HG02970 (cell line): ENCODE measurements around the gene BCL11A.
A peak's percentile ranks its signal among the peaks of the same experiment; 100 is the strongest.

Experiments used
- ATAC-seq: cut with Tn5 transposase; IDR thresholded peaks from one replicate; pipeline ENCODE4 v1.9.1; 2021; ENCODE audit warnings: mild to moderate bottlenecking, moderate library complexity, moderate number of reproducible peaks; ENCODE audit not compliant: unreplicated experiment, low FRiP score

Gene BCL11A

DNA sequence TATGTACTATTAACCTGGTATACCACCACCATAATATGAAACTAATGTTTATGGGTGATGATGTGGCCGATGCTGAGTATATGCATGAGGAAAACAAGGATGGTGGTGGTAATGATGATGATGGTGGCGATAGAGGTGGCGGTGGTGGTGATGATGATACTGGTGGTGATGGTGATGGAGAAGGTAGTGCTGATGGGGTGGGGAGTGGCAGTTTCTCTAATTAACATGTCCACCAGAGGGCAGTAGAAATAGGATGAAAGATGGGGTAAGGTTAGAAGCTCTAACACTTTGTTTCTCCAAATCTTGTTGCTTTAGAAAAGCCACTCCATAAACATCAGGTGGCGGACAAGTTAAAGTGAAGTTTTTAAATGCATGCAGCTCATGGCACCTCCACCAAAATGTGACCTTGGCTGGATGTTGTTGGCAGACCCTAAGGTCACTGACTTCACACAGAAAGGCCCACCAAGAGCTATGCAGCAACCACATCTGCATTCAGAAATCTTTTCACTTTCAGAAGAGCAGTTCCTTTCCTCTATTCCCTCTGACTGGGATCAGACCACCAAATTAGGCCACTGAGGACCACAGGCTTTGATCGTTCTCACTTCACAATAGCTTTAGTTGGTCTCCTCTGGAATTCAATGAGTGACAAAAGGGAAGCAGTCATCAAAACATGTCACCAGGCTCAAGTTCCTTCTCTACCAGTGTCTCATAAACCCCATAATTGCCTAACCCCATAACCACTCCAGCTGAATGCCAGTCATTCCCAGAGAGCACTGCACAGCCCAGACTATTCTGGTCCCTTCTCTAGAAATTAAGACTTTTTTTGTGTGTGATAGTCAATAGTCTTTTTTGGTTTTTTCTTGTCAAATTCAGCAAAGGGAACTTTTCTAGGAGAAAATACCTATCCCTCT is 7.5 kb upstream of the BCL11A start:
- no peak for ATAC-seq

GRCh38 chr2:60559880-60560279 is 6.4 kb upstream of the BCL11A start:
- ATAC-seq: no peak

DNA sequence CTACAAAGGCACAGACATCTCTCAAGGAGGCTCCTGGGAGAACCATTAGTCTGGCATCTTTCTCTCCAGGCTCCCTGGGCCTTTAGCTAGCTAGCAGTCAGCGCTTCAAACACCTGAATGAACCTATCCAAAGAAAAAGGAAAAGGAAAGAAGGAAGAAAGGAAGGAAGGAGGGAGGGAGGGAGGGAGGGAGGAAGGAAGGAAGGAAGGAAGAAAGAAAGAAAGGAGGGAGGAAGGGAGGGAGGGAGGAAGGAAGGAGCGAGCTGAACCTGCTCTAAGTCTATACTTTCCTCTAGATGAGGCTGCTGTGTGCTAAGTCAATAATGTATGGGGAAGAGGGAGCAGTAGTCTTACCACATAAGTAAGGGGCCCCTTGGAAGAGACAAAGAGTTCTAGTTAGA is 5.1 kb upstream of the BCL11A start:
- ATAC-seq: no peak

DNA sequence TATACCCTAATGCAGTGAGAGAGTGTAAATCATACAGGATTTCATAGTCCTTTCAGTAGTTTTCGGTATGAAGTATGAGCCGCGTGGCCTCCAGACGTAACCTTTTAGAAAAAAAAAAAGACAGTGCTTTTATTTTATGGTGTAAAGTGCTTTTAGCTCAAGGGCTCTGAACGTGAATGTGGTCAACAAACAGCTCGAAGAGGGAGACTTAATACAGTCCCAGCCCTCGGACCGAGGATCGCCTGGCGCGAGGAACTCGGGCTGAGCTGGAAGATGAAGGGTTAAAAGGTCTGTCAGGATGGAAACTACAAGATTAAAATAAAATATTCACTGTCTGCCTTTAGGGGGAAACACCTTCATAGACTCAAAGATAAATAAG is 4.0 kb upstream of the BCL11A start:
- no peak for ATAC-seq

GRCh38 chr2:60556576-60557485 is 3.4 kb upstream of the BCL11A start:
- ATAC-seq: no peak

DNA sequence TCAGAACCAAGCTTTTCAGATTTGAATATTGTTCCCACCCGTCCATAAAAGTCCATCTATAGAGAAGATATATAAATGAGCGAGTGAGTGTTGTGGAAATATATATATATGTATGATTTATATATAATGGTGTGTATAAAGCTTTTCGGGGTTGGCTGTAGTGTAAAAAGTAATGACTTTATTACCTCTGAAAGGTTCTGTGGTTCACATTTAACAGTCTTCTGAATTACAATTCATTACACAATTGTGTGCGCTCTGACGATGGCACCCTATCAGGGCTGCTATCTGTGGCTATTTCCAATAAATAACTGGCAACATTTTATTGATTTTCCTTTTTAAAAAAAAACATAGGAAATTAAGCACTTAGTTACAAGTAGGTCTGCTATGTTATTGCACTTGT is 2.7 kb upstream of the BCL11A start:
- ATAC-seq: no peak

DNA sequence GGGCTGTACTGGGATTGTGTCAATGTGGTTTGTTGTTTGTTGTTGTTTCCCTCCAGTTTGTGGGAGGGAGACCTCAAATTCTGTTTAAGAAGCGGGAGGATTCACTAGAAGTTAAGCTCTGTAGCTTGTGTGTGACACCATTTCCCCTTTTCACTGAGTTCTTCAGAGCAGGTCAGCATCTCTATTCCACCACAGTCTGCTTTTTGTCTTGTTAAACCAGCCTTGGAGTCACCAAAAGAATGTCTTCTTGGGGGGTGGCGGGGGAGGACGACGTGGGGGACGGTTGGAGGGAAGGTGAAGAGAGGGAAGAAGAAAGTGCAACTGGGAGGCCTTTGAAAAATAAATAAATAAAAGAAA is 2.3 kb upstream of the BCL11A start:
- no peak for ATAC-seq

DNA sequence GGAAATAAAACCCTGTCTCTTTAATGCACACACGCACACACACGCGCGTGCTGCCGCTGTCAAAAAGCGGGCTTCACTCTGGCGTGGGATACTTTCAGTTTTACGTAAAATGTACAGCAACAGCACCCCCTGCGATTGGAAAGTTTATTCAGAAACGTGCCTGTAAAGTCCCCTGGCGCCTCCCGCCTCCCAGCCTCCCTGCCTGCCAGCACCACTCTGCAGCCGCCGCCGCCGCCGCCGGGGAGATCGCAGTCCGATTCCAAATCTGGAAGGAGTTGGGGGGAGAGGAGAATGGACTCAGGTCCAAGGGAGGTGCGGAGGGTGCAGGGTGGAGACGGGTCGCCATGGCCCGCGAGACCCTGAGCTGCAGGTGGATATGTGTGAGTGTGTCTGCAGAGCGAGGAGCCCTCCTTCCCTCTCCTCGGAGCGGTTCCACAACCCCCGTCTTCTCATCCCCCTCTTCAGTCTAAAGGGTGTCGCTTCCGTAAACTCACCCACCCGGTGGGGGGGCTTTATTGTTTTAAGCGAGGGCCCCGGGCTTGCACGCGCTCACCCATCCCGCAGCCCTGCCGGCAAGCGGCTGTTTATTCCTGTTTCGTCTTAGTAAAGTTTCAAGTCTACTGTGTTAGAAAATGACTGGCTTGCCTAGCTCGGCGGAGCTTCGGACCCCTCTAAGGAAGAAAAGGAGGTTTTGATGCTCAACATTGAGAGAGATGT is 1.8 kb upstream of the BCL11A start:
- no peak for ATAC-seq

DNA sequence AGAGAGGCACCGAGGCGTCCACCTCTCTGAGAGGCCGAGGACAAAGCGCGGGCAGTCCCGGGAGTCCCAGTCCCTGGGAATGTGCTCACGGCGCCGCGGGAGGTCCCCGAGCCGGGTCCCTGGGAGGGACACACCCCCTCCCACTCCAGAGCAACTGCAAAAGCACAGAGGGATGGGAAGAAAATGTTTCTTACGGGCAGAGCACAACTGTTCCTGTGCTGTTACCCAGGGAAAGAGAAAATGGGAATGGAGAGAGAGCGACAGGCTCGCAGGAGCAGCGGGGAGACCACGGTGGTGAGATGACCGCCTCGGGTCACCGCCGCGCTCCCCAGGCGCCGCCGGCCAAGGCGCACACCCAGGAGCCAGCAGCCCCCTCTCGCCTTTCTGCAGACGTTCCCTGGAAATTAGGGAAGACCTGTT is 1.2 kb upstream of the BCL11A start:
- ATAC-seq: no peak

DNA sequence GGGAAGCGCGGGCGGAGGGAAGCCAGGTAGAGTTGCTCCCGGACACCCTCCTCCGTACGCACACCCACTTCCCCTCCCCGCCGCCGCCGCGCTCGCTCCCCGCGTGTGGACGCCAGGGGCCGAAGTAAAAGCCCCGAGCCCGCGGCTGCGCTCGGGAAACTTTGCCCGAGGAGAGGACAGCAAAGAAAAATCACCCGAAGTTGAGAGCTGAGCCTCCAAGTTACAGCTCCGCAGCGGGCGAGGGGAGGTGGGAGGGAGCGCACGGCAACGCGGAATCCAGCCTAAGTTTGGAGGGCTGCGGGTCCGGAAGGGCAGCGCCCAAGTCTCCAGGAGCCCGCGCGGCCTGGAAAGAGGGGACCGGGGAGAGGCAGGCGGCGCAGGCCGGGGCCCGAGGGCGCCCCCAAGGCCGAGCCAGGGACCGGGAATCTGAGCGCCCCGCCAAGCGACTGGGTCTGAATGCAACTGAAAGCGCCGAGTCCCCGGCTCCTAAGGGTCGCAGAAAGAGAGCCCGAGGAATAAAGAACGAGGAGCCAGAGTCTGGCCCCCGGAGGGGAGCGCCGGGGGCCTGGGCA is 706 bp upstream of the BCL11A start:
- ATAC-seq: no peak

GRCh38 chr2:60552851-60553494 is 481 bp downstream of the BCL11A start:
- ATAC-seq: no peak

DNA sequence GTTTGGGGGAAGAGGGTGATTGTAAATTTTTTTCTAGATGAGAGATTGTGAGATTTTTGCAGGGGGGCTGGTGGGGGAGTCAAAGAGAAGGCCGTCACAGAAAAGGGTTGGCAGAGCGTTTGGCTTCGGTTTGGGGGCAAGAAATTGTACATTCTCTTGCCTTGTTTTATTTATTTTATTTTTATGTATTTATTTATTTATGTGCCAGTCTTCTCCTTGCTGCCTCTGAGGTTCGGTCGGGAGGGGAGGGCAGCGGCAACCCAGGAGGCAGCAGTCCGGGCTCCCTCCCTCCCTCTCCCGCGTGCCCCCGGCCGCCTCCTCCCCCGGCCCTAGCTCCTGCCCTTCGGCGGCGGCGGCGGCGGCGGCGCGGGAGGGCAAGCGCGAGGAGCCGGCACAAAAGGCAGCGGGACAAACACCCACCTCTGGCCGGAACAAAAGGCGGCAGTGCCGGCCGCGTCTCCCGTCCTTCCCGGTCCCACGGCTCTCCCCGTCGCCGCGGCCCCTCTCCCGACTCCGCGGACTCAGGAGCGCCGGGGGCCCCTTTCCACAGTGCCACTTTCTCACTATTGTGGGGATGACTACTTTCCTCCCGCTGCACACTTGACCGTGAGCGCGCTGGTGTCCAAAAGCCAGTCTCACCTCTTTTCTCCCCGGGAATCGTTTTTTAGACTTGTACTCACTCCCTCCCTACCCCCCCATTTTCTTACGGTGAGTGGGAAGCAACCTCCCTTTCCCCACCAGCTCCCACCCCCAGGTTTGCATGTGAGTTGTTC is 1.2 kb downstream of the BCL11A start:
- no peak for ATAC-seq

DNA sequence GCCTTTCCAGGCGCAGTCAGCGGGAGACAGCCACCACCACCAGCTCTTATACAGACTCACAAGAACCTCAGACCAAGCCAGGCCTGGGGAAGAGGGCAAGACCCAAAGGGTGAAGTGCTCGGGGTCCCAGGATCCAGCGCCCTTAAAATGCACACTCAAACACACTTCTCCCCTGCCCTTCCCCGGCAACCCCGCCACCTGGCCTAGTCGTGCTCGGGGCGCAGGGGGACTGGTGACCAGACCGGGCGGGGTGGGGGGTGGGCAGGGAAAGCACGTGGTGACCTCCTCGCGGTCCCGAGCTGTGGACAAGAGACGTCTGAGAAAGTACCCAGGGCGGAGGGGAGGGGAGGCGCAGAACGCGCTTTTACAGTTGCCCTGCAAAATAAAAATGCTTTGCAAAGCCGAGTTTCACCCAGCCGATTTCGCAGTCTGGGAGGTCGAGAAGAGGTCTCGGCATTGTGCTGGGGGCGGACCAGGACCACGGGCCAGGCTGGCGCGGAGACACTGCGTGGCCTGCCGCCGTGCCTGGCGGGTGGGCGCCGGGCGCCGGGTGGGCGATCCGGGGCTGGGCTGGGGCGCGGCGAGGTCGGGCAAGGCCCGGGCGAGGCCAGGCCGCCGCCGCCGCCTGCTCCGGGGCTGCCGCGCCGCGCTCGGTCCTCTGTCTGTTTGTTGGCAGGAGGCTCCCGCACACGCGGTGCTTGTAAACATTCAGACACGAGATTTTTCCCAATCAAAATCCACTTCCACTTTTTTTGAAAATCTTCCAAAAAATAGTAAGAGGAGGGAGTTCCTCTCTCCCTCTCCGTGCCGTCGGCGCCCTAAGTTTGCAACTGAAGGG is 2.0 kb downstream of the BCL11A start:
- no peak for ATAC-seq

DNA sequence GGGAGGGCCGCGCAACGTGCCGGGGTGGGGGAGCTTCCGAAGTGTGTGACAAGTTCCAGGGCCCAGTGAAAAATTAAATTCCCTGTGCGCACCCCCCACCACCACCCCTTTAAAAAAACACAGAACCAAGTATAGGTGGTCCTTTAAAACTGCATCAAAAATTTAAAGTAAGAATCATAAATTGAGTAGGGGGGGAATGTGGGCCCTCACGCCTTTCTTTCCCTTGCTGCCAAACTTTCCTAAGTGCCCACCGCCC is 2.5 kb downstream of the BCL11A start:
- no peak for ATAC-seq

DNA sequence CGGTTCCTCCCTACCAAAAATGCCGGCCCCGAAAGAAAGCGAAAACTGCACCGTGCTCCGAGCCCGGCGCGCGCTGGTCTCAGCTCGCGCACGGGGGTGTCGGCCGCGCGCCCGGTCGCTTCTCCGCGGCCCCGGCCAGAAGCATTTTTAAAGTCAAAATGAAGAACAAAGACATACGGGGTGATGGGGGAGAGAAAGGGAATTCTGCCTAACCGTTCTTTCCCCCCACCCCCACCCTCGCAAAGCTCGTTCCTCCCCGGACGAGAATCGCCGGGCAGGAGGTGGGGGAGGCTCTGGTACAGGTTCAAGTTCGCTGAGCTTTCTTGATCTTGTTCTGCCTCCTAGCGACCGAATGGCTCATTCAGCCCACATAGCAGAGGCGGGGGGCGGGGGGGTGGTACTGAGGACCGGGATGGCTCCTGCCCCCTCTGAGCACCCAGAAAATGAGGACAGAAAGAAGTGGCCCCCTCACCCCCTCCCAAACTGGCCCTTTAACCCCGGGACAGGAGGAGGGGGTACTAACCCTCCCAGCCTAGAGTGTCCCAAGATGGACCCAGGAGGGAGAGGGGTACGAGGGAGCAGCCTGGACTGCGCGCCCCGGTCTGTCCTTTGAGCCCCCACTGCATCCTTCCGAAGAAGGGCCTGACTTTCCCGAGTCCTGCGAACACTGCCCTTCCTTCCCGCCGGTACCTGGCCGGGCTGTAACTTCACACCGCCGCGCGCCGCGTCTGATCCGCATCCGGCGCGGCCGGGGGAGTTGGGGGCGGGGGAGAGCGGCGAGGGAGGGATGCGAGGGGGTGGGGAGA is 3.1 kb downstream of the BCL11A start:
- ATAC-seq: peak; percentile 47

DNA sequence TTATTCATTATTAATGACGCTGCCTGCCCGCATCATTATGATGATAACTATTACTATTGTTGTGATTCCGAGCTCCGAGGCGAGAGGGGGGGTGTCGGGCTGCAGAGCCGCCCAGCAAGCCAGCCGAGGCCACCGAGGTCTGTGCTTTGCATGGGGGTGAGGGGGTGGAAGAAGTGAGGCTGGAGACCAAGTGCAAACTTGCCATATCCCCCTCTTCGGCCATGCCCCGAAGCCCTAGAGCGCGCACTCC is 3.6 kb downstream of the BCL11A start:
- peak; percentile 1 for ATAC-seq

- peak; percentile 13 for ATAC-seq
Observed at GRCh38 chr2:60549238-60549927, 4.1 kb downstream of the BCL11A start.

DNA sequence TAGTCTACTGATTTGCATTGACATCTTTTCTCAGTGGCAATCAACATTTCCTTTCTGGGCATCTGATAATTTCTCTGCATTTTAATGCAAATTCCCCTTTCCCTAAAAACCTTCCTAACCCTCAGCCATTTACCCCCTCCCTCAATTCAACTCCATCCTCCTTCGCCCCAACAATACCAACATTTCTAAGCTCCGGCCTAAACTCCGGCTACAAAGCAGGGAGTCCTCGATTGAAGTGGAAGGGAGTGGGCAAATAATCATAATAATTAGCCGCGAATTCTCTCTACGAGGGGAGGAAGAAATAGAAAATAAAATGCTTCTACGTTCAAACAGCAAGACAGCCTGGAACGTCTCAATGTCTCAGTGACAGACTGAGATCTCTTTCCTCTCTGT is 4.6 kb downstream of the BCL11A start:
- ATAC-seq: no peak
